ENCODE data around the gene ACAP3.

ACAP3 gene

DNA sequence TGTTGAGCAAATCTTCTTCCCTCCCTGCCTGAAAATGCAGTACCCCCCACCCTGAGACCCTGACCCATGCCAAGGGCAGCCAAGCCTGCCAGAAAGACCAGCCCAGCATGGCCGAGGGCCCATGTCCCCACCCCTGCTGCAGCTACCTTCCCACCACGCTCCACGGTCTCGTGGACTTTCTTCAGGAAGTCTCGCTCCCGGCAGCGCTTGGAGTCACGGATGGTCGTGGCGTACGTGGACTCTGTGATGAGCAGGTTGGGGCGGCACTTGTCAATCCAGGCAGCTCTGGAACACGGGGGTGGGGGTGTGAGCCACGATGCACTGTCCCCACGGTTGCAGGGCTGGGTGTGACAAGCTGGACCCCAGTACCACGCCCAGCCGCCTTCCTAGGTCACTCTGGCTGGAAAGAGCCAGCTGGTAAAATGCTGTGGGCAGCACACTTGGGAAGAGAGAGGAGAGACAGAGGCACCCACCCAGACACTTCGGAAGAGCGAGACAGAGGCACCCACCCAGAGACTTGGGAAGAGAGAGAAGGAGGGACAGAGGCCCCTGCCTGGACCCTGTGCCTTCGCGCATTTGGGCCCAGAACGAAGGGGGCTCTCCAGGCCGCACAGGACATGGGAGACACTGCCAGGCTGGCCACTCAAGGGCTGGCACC lies 7.1 kb upstream of the ACAP3 start:
- no peak for TF ChIP-seq NFIC (IDR thresholded peaks at IDR 0.05)
- TF ChIP-seq ZBTB7A (IDR thresholded peaks at IDR 0.05; ENCODE audit: low read depth) = no peak
- no peak for TF ChIP-seq TCF12 (IDR thresholded peaks at IDR 0.05; ENCODE audit: low read depth)
- no peak for TF ChIP-seq FOXM1 (IDR thresholded peaks at IDR 0.05; ENCODE audit: borderline replicate concordance, low read depth)

DNA sequence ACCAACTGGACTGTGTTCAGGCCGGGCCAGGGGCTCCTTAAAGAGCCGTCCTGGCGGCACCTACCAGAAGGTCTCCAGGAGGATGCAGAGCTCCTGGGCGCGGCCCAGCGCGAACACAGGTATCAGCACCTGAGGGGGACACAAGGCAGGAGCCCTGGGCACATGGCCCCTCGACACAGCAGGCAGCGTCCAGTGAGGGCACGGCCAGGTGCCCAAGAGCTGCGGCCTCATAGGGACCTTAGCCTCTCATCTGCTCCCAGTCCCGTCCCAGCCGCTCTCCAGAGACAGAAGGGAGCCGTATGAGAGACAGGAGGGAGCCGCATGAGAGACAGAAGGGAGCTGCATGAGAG lies 6.5 kb upstream of the ACAP3 start:
- TF ChIP-seq RAD21 (IDR thresholded peaks at IDR 0.05; ENCODE audit: low read depth) (no peak), EGR1 (IDR thresholded peaks at IDR 0.05) (no peak), FOXM1 (IDR thresholded peaks at IDR 0.05; ENCODE audit: borderline replicate concordance, low read depth) (no peak), CEBPB (IDR thresholded peaks at IDR 0.05) (no peak), NFIC (IDR thresholded peaks at IDR 0.05) (no peak), TCF12 (IDR thresholded peaks at IDR 0.05; ENCODE audit: low read depth) (no peak), CREB1 (IDR thresholded peaks at IDR 0.05; ENCODE audit: low read depth) (no peak), EP300 (IDR thresholded peaks at IDR 0.05; ENCODE audit: borderline replicate concordance) (no peak), ZBTB7A (IDR thresholded peaks at IDR 0.05; ENCODE audit: low read depth) (no peak), TEAD4 (IDR thresholded peaks at IDR 0.05) (no peak)
- TF ChIP-seq, protein P1, sequence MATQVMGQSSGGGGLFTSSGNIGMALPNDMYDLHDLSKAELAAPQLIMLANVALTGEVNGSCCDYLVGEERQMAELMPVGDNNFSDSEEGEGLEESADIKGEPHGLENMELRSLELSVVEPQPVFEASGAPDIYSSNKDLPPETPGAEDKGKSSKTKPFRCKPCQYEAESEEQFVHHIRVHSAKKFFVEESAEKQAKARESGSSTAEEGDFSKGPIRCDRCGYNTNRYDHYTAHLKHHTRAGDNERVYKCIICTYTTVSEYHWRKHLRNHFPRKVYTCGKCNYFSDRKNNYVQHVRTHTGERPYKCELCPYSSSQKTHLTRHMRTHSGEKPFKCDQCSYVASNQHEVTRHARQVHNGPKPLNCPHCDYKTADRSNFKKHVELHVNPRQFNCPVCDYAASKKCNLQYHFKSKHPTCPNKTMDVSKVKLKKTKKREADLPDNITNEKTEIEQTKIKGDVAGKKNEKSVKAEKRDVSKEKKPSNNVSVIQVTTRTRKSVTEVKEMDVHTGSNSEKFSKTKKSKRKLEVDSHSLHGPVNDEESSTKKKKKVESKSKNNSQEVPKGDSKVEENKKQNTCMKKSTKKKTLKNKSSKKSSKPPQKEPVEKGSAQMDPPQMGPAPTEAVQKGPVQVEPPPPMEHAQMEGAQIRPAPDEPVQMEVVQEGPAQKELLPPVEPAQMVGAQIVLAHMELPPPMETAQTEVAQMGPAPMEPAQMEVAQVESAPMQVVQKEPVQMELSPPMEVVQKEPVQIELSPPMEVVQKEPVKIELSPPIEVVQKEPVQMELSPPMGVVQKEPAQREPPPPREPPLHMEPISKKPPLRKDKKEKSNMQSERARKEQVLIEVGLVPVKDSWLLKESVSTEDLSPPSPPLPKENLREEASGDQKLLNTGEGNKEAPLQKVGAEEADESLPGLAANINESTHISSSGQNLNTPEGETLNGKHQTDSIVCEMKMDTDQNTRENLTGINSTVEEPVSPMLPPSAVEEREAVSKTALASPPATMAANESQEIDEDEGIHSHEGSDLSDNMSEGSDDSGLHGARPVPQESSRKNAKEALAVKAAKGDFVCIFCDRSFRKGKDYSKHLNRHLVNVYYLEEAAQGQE (IDR thresholded peaks at IDR 0.05; ENCODE audit: low read depth) = no peak
- TF ChIP-seq, protein P2, sequence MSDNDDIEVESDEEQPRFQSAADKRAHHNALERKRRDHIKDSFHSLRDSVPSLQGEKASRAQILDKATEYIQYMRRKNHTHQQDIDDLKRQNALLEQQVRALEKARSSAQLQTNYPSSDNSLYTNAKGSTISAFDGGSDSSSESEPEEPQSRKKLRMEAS (IDR thresholded peaks at IDR 0.05) = no peak

DNA sequence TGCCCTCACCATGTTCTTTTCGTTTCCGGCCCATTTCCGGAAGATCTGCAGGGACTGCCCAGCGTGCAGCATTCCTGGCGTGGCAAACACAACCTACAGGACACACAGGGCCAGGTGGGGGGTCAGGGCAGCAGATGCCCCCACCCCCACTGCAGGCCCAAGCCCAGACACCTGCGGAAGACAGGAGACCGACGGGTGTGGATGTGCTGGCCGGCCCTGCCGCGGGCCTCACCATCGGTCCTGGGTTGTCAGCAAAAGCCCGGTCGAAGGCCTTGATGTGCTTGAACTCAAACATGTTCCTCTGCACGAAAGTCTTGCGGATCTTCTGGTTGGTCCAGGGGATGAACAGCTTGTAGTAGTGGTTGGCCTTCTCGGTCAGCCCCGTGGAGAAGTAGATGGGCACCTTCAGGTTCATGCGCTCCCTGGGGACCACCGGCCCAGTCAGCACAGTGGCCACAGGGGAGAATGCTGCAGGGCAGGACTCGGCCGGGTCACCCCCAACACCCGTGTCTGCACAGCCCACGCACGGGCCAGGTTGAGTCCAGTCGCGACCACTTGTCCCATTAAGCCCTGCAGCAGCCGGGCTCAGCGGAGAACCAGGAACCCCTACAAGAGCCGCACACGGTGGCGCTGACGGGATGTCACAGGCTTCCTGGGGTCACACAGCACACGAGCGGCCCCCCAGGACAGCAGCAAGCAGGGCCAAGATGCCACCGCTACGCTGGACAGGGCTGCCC lies 5.9 kb upstream of the ACAP3 start:
- TF ChIP-seq YY1 (IDR thresholded peaks at IDR 0.05; ENCODE audit: low read depth) (no peak), RAD21 (IDR thresholded peaks at IDR 0.05; ENCODE audit: low read depth) (no peak), TAF1 (IDR thresholded peaks at IDR 0.05; ENCODE audit: low read depth) (no peak), EGR1 (IDR thresholded peaks at IDR 0.05) (no peak), CEBPB (IDR thresholded peaks at IDR 0.05) (no peak), CREB1 (IDR thresholded peaks at IDR 0.05; ENCODE audit: low read depth) (no peak), FOXM1 (IDR thresholded peaks at IDR 0.05; ENCODE audit: borderline replicate concordance, low read depth) (no peak), TCF12 (IDR thresholded peaks at IDR 0.05; ENCODE audit: low read depth) (no peak), EP300 (IDR thresholded peaks at IDR 0.05; ENCODE audit: borderline replicate concordance) (no peak), ZBTB7A (IDR thresholded peaks at IDR 0.05; ENCODE audit: low read depth) (no peak)
- TF ChIP-seq, protein P2 (IDR thresholded peaks at IDR 0.05) = no peak
- TF ChIP-seq, protein P3, sequence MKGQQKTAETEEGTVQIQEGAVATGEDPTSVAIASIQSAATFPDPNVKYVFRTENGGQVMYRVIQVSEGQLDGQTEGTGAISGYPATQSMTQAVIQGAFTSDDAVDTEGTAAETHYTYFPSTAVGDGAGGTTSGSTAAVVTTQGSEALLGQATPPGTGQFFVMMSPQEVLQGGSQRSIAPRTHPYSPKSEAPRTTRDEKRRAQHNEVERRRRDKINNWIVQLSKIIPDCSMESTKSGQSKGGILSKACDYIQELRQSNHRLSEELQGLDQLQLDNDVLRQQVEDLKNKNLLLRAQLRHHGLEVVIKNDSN (IDR thresholded peaks at IDR 0.05) = no peak
- TF ChIP-seq, protein P1 (IDR thresholded peaks at IDR 0.05; ENCODE audit: low read depth) = no peak

DNA sequence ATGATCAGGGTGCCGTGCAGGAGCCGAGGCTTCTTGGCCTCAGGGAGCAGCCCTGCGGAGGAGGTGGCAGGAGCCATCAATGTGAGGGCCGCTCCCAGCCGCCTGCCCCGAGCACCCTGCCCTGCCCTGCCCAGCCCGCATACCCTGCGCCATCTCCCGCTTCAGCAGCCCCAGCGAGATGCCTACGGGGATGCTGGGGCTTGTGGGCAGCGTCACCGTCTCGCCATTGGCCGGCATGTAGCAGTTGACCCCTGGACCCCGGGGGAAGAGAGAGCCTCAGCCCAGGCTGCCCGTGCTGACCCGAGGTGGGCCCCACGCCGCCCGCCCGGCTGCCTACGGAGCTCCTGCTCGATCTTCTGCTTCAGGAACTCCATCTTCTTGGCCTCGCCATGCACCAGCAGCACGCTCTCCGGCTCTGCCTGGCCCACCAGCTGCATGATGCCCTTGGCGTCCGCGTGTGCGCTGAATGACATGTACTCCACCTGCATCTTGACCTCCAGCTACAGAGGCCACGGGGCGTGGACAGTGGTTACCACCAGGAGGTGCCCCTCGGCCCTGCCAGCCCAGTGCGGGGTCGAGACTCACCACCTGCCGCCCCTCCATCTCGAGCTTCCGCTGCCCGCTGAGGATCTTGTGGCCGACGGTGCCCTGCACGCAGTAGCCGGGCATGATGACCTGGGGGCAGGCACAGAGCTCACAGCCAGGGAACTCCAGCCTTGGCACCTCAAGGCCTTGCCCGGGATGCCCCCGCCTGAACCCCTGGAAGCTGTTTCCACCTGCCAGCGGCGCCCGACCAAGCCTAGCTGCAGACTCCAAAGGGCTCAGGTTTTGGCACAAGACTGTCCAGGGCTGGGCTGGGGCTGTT lies 5.0 kb upstream of the ACAP3 start:
- TF ChIP-seq TEAD4 (IDR thresholded peaks at IDR 0.05) (no peak), NFIC (IDR thresholded peaks at IDR 0.05) (no peak), EP300 (IDR thresholded peaks at IDR 0.05; ENCODE audit: borderline replicate concordance) (no peak), TCF12 (IDR thresholded peaks at IDR 0.05; ENCODE audit: low read depth) (no peak), EGR1 (IDR thresholded peaks at IDR 0.05) (no peak), TAF1 (IDR thresholded peaks at IDR 0.05; ENCODE audit: low read depth) (no peak), ZBTB7A (IDR thresholded peaks at IDR 0.05; ENCODE audit: low read depth) (no peak), YY1 (IDR thresholded peaks at IDR 0.05; ENCODE audit: low read depth) (no peak), RAD21 (IDR thresholded peaks at IDR 0.05; ENCODE audit: low read depth) (no peak), CEBPB (IDR thresholded peaks at IDR 0.05) (no peak), CREB1 (IDR thresholded peaks at IDR 0.05; ENCODE audit: low read depth) (no peak), FOXM1 (IDR thresholded peaks at IDR 0.05; ENCODE audit: borderline replicate concordance, low read depth) (no peak)
- TF ChIP-seq, protein P2 (IDR thresholded peaks at IDR 0.05) = no peak
- TF ChIP-seq, protein P3 (IDR thresholded peaks at IDR 0.05) = no peak
- TF ChIP-seq, protein P1 (IDR thresholded peaks at IDR 0.05; ENCODE audit: low read depth) = no peak

Data from Ishikawa (cell line).